IPS-18a (cell line): ENCODE results near the gene NEK10.
"Not testable (repeated sequence)": the region's sequence is repeated elsewhere in the genome, so short reads cannot be mapped to it uniquely, and the experiment has no call there.

Experiments used
- H3K27ac ChIP-seq: one replicate; pipeline ENCODE4 v1.5.1; 2013; ENCODE audit warnings: low read length
- H3K27me3 ChIP-seq: one replicate; pipeline ENCODE4 v1.6.1; 2013; ENCODE audit warnings: mild to moderate bottlenecking, low read length; ENCODE audit not compliant: control insufficient read depth, insufficient read depth
- H3K36me3 ChIP-seq: one replicate; pipeline ENCODE4 v1.6.1; 2013; ENCODE audit warnings: low read depth, low read length; ENCODE audit not compliant: control insufficient read depth
- H3K4me1 ChIP-seq: one replicate; pipeline ENCODE4 v1.6.1; 2013; ENCODE audit warnings: low read depth, low read length; ENCODE audit not compliant: control insufficient read depth
- H3K4me3 ChIP-seq: one replicate; pipeline ENCODE4 v1.5.1; 2013; ENCODE audit warnings: low read length
- H3K9ac ChIP-seq: one replicate; pipeline ENCODE4 v1.6.1; 2013; ENCODE audit warnings: mild to moderate bottlenecking, low read length, moderate library complexity
- H3K9me3 ChIP-seq: one replicate; pipeline ENCODE4 v1.6.1; 2013; ENCODE audit warnings: low read depth, low read length; ENCODE audit not compliant: control insufficient read depth

NEK10 gene

DNA sequence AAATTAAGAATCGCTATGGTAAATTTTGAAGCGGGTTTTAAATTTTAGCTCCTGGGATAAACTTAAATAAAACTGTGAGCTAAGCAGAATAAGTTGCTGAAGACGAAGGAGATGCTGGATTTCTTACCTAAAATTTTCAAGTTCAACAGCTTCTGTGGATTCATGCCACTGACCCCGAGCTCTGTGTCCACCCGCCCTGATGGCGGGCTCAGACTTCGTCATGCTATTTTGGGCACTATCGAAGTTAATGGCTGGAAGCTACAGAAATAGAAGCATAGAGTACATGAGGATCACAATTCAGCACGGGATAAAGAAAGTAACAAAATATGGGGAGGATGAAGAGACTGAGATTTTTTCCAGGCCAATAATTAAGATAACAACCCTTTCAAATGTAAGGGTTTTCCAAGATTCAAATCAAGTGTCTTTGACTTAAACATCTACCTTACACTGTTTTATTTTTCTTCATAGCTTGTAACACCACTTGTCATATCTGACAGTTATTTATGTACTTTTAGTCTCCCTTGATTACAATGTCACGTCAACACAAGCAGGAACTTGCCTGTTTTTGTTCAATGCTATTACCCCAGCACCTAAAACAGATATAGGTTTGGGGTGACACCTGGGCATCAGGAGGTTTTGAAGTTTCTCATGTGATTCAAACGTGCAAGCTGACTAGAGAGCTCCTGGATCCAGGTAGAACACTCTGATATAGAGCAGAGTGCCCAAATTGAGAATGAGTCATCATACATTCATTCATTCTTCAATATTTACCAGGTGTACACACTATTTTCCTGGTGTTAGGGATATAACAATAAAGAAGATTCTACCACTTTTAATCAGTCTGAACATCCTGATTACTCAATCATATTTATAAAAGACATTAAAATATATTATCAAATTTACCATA, 23.0 kb downstream of the NEK10 start:
- Histone ChIP-seq H3K9ac (no peak overlapping the region), H3K36me3 (no peaks in the 10 kb centered on the region), H3K4me1 (peaks cover 4% of the 10 kb centered on the region), H3K27ac (no peak overlapping the region), H3K9me3 (no peaks in the 10 kb centered on the region), H3K27me3 (no peaks in the 10 kb centered on the region), H3K4me3 (no peak overlapping the region)

- Histone ChIP-seq H3K4me3 (no peak overlapping the region), H3K9me3 (no peaks in the 10 kb centered on the region), H3K27ac (no peak overlapping the region), H3K27me3 (no peaks in the 10 kb centered on the region), H3K36me3 (no peaks in the 10 kb centered on the region), H3K4me1 (peaks cover 4% of the 10 kb centered on the region), H3K9ac (no peak overlapping the region)
Observed at GRCh38 chr3:27345493-27345892, 23.7 kb downstream of the NEK10 start.

DNA sequence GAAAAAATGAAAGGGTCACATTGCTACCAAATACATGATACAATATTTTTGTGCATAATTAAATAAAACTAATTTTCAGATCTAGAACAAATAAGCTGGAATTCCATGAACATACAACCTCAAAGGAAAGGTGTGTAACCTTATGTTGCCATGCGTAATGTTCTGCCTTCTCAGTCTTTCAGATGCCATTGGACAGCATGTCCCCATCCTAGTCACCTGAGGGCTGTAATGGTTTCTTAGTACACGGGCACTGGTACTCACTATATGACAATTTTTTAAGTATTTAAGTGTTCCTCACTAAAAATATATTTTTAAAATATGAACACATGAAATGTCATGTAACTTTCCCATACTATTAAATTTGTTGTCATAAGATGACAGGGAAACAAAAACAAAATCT, 24.1 kb downstream of the NEK10 start:
- Histone ChIP-seq H3K4me3 (no peak overlapping the region), H3K36me3 (no peaks in the 10 kb centered on the region), H3K4me1 (peaks cover 4% of the 10 kb centered on the region), H3K9ac (no peak overlapping the region), H3K27ac (no peak overlapping the region), H3K27me3 (no peaks in the 10 kb centered on the region), H3K9me3 (no peaks in the 10 kb centered on the region)

- Histone ChIP-seq H3K27ac (no peak overlapping the region), H3K9me3 (no peaks in the 10 kb centered on the region), H3K27me3 (no peaks in the 10 kb centered on the region), H3K36me3 (no peaks in the 10 kb centered on the region), H3K9ac (no peak overlapping the region), H3K4me1 (no peaks in the 10 kb centered on the region), H3K4me3 (no peak overlapping the region)
Observed at GRCh38 chr3:27344192-27344591, 25.0 kb downstream of the NEK10 start.

GRCh38 chr3:27342267-27342666, 26.9 kb downstream of the NEK10 start:
- Histone ChIP-seq H3K27ac (no peak overlapping the region), H3K9me3 (no peaks in the 10 kb centered on the region), H3K4me1 (no peaks in the 10 kb centered on the region), H3K9ac (no peak overlapping the region), H3K36me3 (no peaks in the 10 kb centered on the region), H3K4me3 (no peak overlapping the region), H3K27me3 (no peaks in the 10 kb centered on the region)

DNA sequence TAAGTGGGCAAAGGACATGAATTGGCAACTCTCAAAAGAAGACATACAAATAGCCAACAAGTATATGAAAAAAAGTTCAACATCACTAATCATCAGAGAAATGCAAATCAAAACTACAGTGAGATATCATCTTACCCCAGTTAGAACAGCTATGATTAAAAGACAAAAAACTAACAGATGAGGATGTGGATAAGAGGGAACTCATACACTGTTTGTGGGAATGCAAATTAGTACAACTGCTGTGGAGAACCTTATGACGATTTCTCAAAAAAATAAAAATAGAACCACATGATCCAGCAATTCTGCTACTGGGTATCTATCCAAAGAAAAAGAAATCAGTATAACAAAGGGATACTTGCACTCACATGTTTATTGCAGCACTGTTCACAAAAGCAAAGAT, 28.6 kb downstream of the NEK10 start:
- H3K27me3 ChIP-seq: no peaks in the 10 kb centered on the region
- H3K4me1 ChIP-seq: no peaks in the 10 kb centered on the region
- no peaks in the 10 kb centered on the region for H3K9me3 ChIP-seq
- no peaks in the 10 kb centered on the region for H3K36me3 ChIP-seq
- no peak overlapping the region for H3K9ac ChIP-seq
- no peak overlapping the region for H3K27ac ChIP-seq
- H3K4me3 ChIP-seq: no peak overlapping the region

GRCh38 chr3:27335571-27335970, 33.6 kb downstream of the NEK10 start:
- H3K27me3 ChIP-seq: no peaks in the 10 kb centered on the region
- H3K27ac ChIP-seq: no peak overlapping the region
- no peak overlapping the region for H3K4me3 ChIP-seq
- no peaks in the 10 kb centered on the region for H3K4me1 ChIP-seq
- H3K9ac ChIP-seq: no peak overlapping the region
- H3K36me3 ChIP-seq: no peaks in the 10 kb centered on the region
- no peaks in the 10 kb centered on the region for H3K9me3 ChIP-seq

DNA sequence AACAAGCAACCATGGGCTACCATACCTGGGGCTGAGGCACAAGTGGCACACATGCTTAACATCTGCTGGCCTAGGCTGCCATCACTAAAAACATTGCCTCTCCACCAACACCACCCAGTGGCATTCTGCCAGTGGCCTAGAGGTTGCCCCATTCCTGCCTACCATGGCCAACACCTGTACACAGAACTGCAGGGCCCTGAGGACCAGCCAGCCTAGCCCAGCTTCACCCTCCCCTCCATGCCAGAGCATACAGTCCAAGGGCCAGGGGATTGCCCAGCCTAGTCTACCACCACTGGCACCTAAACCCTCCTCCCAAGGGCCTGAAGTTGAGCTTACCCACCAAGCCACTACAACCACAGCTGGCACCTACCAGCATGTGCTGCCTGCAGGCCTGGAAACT, 35.3 kb downstream of the NEK10 start:
- Histone ChIP-seq H3K9me3 (no peaks in the 10 kb centered on the region), H3K36me3 (no peaks in the 10 kb centered on the region), H3K27me3 (no peaks in the 10 kb centered on the region), H3K27ac (no peak overlapping the region), H3K9ac (no peak overlapping the region), H3K4me3 (no peak overlapping the region), H3K4me1 (no peaks in the 10 kb centered on the region)

DNA sequence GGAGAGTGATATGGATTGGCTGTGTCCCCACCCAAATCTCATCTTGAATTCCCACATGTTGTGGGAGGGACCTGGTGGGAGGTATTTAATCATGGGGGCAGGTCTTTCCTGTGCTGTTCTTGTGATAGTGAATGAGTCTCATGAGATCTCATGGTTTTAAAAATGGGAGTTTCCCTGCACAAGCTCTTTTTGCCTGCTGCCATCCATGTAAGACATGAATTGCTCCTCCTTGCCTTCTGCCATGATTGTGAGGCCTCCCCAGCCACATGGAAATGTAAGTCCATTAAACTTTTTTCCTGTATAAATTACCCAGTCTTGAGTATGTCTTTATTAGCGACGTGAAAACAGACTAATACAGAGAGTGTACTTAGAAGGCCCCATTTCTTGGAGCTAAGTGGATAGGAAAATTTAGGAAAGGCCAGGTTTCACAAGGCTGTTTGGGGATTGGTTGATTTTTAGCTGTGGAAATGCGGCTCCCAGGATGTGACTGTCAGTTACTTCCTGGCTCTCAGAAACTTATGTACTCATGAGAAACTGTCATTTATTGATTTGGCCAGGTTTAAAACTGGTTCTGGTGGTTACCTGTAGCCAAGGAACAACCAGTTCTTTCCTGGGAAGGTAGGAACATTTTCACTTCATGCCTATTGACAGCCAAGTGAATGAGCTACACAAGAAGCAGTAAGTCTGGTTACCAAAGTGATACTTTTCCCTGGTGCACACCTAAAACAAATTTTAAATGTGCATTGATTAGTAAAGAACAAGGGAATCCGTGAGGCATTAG, 40.0 kb downstream of the NEK10 start:
- H3K27ac ChIP-seq, H3K27me3 ChIP-seq, H3K9me3 ChIP-seq, H3K4me1 ChIP-seq, H3K36me3 ChIP-seq, H3K9ac ChIP-seq, H3K4me3 ChIP-seq: not testable (repeated sequence)

DNA sequence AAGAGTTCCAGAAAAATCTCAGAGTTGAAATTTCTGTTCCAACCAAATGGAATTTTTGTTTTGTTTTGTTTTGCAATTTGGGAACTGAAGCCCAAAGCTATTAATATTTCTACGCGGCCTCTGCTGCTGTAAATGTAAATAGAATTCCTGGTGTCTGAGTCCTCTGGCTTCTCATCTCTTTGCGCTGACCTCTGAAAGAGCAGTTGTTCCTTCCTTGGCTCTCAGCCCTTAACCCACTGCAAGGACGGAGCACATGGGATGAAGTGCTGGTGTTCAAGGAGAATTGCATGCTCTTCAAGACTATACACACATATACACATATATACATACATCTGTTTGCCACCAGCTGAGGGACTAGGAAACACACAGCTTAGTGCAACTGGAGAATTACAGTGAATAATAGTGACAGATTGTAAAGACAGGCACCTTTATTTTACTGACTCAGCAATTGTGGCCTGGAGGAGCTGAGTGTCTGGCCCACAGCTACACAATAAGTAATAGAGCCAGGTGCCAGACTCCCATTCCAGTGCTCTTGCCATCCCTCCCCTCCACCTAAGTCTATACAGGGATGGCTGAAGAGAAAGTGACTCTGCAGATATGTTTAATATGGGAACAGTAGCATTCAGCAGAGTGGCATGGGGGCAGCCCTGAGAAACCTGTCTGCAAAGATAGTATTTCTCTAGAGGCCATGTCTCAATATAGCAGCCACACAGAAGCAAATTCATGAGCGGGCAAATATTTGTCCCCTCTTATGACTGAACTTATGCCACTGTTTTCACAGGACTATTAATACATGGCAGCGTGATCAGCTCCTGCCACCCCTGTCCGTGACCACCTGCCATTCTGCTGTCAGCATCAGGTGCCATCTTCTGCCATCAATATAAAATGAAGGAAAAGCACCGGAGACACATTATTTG, 42.3 kb downstream of the NEK10 start:
- Histone ChIP-seq H3K4me1 (no peaks in the 10 kb centered on the region), H3K27ac (no peak overlapping the region), H3K9ac (no peak overlapping the region), H3K27me3 (no peaks in the 10 kb centered on the region), H3K4me3 (no peak overlapping the region), H3K36me3 (no peaks in the 10 kb centered on the region), H3K9me3 (no peaks in the 10 kb centered on the region)

- no peak overlapping the region for H3K27ac ChIP-seq
- no peaks in the 10 kb centered on the region for H3K9me3 ChIP-seq
- H3K27me3 ChIP-seq: no peaks in the 10 kb centered on the region
- H3K4me3 ChIP-seq: no peak overlapping the region
- no peak overlapping the region for H3K9ac ChIP-seq
- no peaks in the 10 kb centered on the region for H3K4me1 ChIP-seq
- H3K36me3 ChIP-seq: no peaks in the 10 kb centered on the region
Observed at GRCh38 chr3:27326202-27326601, 43.0 kb downstream of the NEK10 start.
